ENCODE data around the gene MCC.

DNA sequence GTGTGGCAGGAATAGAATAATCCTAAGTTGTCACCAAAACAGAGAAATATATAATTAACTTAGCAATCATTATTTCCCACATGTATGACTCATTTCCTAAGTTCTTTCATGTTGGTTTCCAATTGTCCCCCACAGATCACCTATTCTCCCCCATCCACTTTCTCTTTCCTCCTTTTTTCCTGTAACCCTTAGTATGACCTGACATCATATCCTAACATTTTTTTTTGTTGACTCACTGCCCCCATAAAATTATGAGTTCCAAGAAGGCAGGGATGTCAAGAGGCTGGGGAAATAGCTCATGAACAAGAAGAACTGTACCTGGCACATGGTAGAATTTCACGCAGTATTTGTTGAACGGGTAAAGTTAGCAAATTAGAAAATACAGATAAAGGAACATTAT is 324.9 kb downstream of the MCC start:
- TF ChIP-seq, protein P1, sequence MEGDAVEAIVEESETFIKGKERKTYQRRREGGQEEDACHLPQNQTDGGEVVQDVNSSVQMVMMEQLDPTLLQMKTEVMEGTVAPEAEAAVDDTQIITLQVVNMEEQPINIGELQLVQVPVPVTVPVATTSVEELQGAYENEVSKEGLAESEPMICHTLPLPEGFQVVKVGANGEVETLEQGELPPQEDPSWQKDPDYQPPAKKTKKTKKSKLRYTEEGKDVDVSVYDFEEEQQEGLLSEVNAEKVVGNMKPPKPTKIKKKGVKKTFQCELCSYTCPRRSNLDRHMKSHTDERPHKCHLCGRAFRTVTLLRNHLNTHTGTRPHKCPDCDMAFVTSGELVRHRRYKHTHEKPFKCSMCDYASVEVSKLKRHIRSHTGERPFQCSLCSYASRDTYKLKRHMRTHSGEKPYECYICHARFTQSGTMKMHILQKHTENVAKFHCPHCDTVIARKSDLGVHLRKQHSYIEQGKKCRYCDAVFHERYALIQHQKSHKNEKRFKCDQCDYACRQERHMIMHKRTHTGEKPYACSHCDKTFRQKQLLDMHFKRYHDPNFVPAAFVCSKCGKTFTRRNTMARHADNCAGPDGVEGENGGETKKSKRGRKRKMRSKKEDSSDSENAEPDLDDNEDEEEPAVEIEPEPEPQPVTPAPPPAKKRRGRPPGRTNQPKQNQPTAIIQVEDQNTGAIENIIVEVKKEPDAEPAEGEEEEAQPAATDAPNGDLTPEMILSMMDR (conservative IDR thresholded peaks at IDR 0.05; ENCODE audit: low read length) = no peak
- no peak for TF ChIP-seq EZH2phosphoT487 (IDR thresholded peaks at IDR 0.05; ENCODE audit: borderline replicate concordance, low read depth, low read length)
